DMS 273 treated with DMSO at 0.1 percent for 48 hours (cell line): Measurements from ENCODE around the gene TMEM92.

Source experiments
- DNase-seq: peaks from one replicate; lab custom pipeline; 2025; lab: John Stamatoyannopoulos, UW

TMEM92 gene

GRCh38 chr17:50274142-50274896 is at the start of gene TMEM92:
TSS of gene TMEM92 (plus strand) at chr17:50274466. CDS start at chr17:50274502, 36 bp downstream.
- no peak for DNase-seq

- no peak for DNase-seq
Measured at GRCh38 chr17:50225701-50226240, 48.5 kb upstream of the TMEM92 start.

DNA sequence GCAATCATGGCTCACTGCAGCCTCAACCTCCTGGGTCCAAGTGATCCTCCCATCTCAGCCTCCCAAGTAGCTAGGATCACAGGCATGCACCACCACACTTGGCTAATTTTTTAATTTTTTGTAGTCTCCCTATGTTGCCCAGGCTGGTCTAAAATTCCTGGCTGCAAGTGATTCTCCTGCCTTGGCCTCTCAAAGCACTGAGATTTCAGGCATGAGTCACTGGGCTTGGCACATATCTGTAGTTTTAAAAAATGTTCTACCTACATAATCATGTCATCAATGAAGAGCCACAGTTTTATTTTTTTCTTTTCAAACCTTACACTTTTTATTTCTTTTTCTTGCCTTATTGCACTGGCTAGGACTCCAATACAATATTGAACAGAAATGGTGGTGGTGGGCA is 39.7 kb upstream of the TMEM92 start:
- no peak for DNase-seq

GRCh38 chr17:50237901-50238300 is 36.4 kb upstream of the TMEM92 start:
- no peak for DNase-seq

DNA sequence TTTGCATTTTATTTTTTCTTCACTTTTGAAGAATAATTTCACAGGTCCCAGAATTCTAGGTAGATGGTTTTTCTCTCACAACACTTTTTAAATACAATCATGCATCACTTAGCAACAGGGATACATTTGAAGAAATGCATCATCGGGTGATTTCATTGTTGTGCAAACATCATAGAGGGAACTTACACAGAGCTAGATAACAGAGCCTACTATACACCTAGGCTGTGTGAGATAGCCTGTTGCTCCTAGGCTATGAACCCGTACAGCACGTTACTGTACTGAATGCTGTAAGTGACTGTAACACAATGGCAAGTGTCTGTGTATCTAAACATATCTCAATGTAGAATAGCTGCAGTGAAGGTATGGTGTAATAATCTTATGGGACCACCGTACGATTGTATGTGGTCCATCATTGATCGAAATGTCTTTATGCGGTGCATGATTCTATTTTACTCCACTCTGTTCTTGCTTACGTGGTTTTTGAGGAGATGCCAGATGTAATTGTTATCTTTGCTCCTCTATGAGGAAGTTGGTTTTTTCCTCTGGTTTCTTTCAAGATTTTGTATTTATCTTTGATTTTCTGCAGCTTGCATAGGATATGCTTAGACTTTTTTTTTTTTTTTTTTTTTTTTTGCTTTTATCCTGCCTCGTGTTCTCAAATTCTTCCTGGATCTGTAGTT is 35.5 kb upstream of the TMEM92 start:
- DNase-seq = no peak

GRCh38 chr17:50239937-50240336 is 34.3 kb upstream of the TMEM92 start:
- no peak for DNase-seq

- DNase-seq = no peak
Measured at GRCh38 chr17:50240851-50241250, 33.4 kb upstream of the TMEM92 start.

DNA sequence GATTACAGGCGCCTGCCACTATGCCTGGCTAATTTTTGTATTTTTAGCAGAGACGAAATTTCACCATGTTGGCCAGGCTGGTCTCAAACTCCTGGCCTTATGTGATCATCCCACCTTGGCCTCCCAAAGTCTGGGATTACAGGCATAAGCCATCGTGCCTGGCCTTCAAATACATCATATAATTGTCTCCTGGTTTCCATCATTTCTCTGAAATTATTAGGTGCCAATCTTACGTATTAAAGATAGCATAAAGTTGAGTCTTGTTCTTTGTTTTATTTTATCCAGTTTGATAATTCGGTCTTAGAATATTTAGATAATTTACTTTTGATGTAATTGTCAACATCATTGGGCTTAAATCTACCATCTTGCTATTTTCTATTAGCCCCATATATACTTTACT is 32.8 kb upstream of the TMEM92 start:
- no peak for DNase-seq

DNA sequence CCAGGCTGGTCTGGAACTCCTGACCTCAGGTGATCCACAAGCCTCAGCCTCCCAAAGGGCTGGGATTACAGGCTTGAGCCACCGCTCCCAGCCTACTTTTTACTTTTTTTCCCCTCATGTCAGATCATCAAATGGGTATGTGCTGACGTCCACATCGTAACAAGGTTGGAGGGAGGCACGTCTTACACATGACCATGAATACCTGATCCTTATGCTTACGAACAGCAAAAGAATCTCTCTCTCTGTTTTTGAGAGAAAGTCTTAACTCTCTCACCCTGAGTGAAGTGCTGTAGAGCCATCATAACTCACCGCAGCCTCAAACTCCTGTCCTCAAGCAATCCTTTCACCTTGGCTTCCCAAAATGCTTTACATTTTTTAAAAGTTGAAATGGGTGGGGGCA is 29.5 kb upstream of the TMEM92 start:
- DNase-seq = no peak

DNA sequence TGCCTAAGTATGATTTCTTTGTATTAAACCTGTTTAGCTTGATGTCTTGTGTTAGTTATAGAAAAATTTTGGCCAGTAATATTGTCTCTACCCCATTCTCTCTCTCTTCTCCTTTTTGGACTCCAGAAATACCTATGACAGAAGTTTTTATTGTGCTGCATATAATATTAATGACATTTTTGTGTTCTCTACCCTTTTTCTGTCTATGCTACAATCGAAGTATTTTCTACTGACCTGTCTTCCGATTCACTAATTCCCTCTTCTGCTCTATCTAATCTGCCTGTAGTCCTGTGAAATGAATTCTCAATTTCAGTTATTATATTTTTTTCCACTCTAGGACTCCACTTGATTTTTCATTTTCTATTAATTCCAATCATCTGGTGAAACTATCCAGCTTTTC is 26.0 kb upstream of the TMEM92 start:
- DNase-seq = no peak

DNA sequence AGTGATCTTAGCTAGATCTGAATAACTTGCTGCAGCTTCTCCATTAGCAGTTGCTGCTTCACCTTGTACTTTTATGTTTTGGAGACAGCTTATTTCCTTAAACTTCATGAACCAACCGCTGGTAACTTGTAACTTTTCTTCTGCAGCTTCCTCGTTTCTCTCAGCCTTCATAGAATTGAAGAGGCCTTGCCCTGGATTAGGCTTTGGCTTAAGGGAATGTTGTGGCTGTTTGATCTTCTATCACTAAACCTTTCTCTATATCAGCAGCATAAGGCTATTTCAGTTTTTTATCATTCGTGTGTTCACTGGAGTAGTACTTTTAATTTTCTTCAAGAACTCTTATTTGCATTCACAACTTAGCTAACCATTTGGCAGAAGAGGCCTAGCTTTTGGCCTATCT is 21.5 kb upstream of the TMEM92 start:
- no peak for DNase-seq

DNA sequence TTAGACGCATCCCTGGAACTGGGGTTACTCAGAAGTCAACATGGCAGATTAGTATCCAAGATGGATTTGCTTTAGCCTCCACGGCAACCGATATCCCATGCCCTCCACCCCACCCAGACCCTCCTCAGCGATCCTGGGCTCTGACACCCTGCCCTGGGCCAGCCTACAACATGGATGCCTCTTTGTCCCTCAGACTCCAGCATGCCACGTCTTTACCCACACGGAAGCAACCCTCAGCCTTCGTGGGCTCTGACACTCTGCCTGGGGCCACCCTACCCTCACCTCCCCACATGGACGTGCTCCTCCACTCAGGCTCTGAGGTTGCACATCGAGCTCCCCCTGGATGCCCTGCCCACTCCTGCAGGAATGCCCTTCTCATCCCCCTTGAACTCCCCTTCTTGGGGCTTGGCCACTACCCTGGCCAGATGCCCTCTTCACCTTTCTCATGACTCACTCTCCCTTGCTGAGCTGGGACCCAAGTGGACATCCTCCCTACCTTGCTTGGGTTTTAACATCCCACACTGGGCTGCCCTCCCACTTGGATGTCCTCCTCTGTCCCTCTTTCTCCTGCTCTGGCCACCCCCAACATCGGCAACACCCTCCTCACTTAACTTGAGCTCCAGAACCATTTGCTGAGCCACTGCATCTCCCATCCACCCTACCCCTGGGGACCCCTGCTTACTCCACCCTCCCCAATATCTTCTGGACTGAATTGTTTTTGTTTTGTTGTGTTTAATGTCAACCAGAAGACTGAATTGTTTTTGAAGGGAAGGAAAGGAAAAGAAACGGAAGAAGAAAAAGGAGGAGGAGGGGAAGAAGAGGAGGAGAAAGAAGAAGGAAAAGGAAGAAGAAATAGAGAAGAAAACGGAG is 18.3 kb upstream of the TMEM92 start:
- no peak for DNase-seq

GRCh38 chr17:50256826-50257618 is 17.2 kb upstream of the TMEM92 start:
- no peak for DNase-seq

DNA sequence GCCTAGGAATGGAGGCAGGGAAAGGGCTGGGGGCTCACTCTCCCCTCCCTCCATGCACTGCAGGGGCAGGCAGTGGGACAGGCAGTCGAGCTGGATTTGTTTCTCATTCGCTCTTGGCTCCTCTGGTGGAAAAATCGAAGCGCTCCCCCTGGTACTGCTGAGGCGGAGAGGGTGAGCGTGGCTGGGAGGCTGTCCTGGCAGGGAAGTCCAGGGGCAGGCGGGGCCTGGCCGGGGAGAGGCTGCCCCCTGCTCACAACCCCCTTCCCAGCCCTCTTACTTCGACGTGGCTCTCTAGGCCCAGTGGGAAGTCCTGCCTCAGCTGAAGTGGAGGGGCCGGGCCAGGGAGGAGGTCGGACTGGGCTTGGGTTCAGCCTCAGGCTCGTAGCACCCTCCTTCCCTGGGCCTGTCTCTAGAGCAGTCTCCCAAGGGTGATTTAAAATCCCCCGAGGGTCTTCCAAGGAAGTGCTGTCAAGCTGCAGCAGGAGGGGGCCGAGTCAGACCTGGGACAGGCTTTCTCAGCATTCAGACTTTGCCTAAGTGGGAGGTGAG is 16.5 kb upstream of the TMEM92 start:
- DNase-seq = no peak

DNA sequence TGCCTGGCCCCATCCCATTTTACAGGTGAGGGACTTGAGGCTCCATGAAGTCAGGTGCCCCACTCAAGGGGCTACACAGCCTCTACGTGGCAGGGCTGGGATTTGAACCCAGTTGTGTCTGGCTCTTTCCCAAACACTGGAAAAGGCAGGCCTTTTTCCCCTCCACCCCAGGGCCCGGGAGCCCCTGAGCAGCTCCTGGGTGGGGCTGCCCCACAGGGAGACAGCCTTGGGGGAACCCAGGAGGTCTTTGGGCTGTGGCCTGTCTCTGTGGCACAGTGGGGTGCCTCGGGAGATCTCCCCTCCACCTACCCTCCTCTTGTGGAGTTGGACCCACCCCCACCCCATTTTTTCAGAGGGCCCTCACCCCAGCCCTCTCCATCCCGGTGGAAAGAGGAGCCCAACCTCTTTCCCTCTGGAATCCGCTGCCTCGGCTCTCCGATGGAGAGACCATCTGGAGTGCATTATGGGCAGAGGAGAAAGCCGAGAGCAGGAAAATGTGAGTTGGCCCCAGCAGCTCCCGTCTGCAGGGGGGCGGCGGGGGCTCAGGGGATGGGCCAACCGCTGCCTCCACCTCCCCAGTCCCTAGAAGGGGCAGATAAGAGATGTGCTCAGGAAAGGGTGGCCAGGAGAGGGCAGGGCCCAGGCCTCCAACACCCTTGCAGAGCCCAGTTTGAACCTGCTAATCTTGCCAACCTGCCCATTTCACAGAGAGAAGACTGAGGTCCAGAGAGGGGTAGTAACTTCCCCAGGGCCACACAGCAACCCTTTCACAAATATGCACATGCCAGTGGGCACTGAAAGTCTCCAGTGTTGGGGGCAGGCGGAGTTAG is 15.4 kb upstream of the TMEM92 start:
- no peak for DNase-seq

GRCh38 chr17:50259477-50260324 is 14.6 kb upstream of the TMEM92 start:
- DNase-seq = no peak

DNA sequence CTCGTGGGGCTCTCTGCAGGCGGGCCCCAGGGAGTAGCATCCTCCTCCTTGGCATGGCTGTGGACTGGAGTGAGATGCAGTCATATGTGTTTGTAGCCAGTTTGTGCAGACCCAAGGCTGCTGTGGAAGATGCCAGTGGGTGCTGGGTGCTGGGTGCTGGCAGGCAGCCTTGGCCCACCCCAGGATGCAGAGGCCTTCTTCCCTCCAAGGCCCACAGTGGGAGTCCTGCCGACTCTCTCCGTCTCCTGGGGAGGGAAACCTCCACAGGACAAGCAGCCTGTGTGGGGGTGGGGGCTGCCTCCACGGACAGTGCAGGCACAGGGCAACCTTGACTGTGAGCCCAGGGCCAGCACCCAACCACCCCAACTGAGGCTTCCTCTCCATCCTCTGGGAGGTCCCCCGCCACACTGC is 13.8 kb upstream of the TMEM92 start:
- DNase-seq = no peak

DNA sequence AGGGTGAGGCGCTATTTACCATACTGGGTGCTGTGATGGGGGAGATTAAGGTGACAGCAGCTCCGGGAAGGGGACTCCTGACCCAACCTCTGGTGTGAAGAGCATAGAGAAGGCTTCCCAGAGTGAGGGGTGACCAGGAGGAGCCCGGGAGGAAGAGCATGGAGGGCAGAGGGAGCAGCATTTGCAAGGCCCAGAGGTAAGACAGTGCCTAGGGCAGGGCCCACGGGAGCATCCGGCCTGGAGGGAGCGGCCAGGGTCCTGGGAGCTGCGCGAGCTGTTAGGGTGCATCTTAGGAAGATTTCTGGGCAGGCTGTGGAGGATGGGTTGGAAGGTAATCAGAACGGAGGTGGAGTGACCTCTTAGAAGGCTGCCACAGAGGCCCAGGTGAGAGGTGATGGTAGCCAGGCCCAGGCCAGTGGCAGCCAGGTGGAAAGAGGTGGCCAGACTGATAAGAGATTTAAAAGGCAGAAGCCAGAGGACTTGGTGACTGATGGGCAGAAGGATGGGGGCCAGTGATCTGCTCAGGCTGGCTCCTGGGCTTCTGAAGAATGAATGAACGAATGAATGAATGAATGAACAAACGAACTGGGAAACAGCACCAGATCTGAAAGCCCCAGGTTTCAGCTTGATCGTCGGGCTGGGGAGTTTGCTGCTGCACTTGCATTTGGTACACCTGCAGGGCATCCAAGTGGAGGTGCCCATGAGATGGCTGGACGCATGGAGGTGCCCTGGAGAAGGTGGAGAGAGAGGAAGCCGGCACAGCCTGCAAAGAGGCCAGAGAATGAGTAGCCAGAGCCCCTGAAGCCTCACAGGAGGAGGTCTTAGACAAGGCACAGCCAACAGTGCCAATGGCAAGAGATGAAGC is 13.0 kb upstream of the TMEM92 start:
- no peak for DNase-seq
